HFF-Myc (cell line): ENCODE results near the gene DLG4.

Experiments used
- DNase-seq: peaks from one replicate; pipeline ENCODE4 v3.0.0-alpha.2; 2011; ENCODE audit warnings: low read depth; ENCODE audit errors: extremely low read depth
- H3K4me3 ChIP-seq: replicated peaks from 2 replicates; pipeline ENCODE4 v1.5.1; 2011; ENCODE audit warnings: low read depth, mild to moderate bottlenecking, control low read depth, low read length
- CTCF ChIP-seq: IDR thresholded peaks from 2 replicates; pipeline ENCODE4 v1.5.1; 2012; ENCODE audit warnings: mild to moderate bottlenecking, low read depth, low read length, control low read depth; ENCODE audit errors: missing control alignments

Gene DLG4

GRCh38 chr17:7222093-7222971, 2.7 kb upstream of the DLG4 start:
- TF ChIP-seq CTCF, result no peak
- H3K4me3 ChIP-seq, result no peak overlapping the region
- no peak for DNase-seq

GRCh38 chr17:7221278-7222092, 1.8 kb upstream of the DLG4 start:
- no peak for DNase-seq
- no peak for TF ChIP-seq CTCF
- H3K4me3 ChIP-seq, result peak overlapping the region; percentile 83

GRCh38 chr17:7220593-7221277, 1.1 kb upstream of the DLG4 start:
- peak; percentile 49 for TF ChIP-seq CTCF
- H3K4me3 ChIP-seq, result peak overlapping the region; percentile 83
- DNase-seq, result no peak

- TF ChIP-seq CTCF, result no peak
- peak overlapping the region; percentile 83 for H3K4me3 ChIP-seq
- DNase-seq, result no peak
These were observed 316 bp downstream of the DLG4 start for GRCh38 chr17:7219229-7219811.

GRCh38 chr17:7218758-7219157, 878 bp downstream of the DLG4 start:
- DNase-seq, result no peak
- no peak for TF ChIP-seq CTCF
- H3K4me3 ChIP-seq, result no peak overlapping the region

GRCh38 chr17:7218166-7218565, 1.5 kb downstream of the DLG4 start:
- TF ChIP-seq CTCF, result no peak
- H3K4me3 ChIP-seq, result peak overlapping the region; percentile 63; the same call in 1 of the 2 replicates
- DNase-seq, result no peak
